GM19438 (cell line): ENCODE results near the gene RRAGC.

ENCODE experiments used
- ATAC-seq: cut with Tn5 transposase; IDR thresholded peaks from one replicate; pipeline ENCODE4 v1.9.1; 2021; ENCODE audit warnings: low read depth; ENCODE audit not compliant: unreplicated experiment

The RRAGC gene

GRCh38 chr1:38788341-38789336 lies 70.9 kb downstream of the RRAGC start:
- no peak for ATAC-seq
